Naive thymus-derived CD4-positive, alpha-beta T cell (primary cell): ENCODE results near the gene PDPR. TPM values are rescaled to one million over a fixed set of nuclear protein-coding genes. Genes with fewer than 3 reads are reported as not detected.

ENCODE experiments used
- ATAC-seq: fragments of 150-1000 bp; cut with Tn5 transposase; 2 replicates; pipeline ENCODE4 v1.10.0; 2021; ENCODE audit warnings: mild to moderate bottlenecking, moderate library complexity
- CTCF ChIA-PET: fragments of 350-600 bp; sonication (Branson Sonifier 250); formaldehyde crosslinking; loops from one replicate; lab custom pipeline; 2021; ENCODE audit warnings: antibody characterized with exemption; lab: Charles Lee
- POLR2A ChIA-PET: fragments of 350-600 bp; sonication (Branson Sonifier 250); formaldehyde crosslinking; loops from one replicate; lab custom pipeline; 2021; ENCODE audit warnings: antibody characterized with exemption, inconsistent platforms; lab: Charles Lee
- DNase-seq, 9 donors: peaks; one replicate each; pipeline versions ENCODE4 v3.0.0 to v3.0.0-alpha.2; 2020 to 2022; ENCODE audit warnings: mixed read lengths in 1 of 9
- H3K27ac ChIP-seq: one replicate; pipeline ENCODE4 v1.7.0; 2013; ENCODE audit warnings: mild to moderate bottlenecking, low read depth, low read length, moderate library complexity
- H3K27me3 ChIP-seq, 2 donors: one replicate each; pipeline ENCODE4 v1.7.0; 2013; ENCODE audit warnings: low read length in 2 of 2, mild to moderate bottlenecking in 2 of 2, moderate library complexity in 2 of 2; ENCODE audit not compliant: control insufficient read depth in 2 of 2, insufficient read depth in 2 of 2
- H3K36me3 ChIP-seq, 3 experiments: 1 replicate in 2 of 3; 2 replicates in 1 of 3; pipeline ENCODE4 v1.7.0; 2013; ENCODE audit warnings: low read length in 3 of 3, mild to moderate bottlenecking in 3 of 3, moderate library complexity in 1 of 3; ENCODE audit not compliant: insufficient read depth in 3 of 3, control insufficient read depth in 2 of 3
- H3K4me1 ChIP-seq, 2 donors: one replicate each; pipeline ENCODE4 v1.7.0; 2013; ENCODE audit warnings: low read length in 2 of 2, mild to moderate bottlenecking in 2 of 2, moderate library complexity in 1 of 2; ENCODE audit not compliant: control insufficient read depth in 2 of 2, insufficient read depth in 2 of 2
- H3K4me3 ChIP-seq: 2 replicates; pipeline ENCODE4 v1.7.0; 2013; ENCODE audit warnings: mild to moderate bottlenecking, low read length
- H3K9me3 ChIP-seq, 3 experiments: 1 replicate in 2 of 3; 2 replicates in 1 of 3; pipeline ENCODE4 v1.7.0; 2013; ENCODE audit warnings: low read length in 3 of 3; ENCODE audit not compliant: control insufficient read depth in 2 of 3
- H3K27ac Mint-ChIP-seq, 9 donors: one replicate each; pipeline ENCODE4 v1.8.0; 2020 to 2022; ENCODE audit warnings: mixed read lengths in 9 of 9, mild to moderate bottlenecking in 8 of 9, moderate library complexity in 5 of 9, inconsistent platforms in 2 of 9
- H3K27me3 Mint-ChIP-seq, 5 donors: one replicate each; pipeline ENCODE4 v1.8.0; 2021 to 2022; ENCODE audit warnings: mixed read lengths in 5 of 5, mild to moderate bottlenecking in 1 of 5
- H3K36me3 Mint-ChIP-seq, 5 donors: one replicate each; pipeline ENCODE4 v1.8.0; 2020 to 2022; ENCODE audit warnings: mixed read lengths in 5 of 5, mild to moderate bottlenecking in 3 of 5, inconsistent platforms in 1 of 5
- H3K4me1 Mint-ChIP-seq, 7 donors: one replicate each; pipeline ENCODE4 v1.8.0; 2020 to 2022; ENCODE audit warnings: mixed read lengths in 7 of 7, mild to moderate bottlenecking in 3 of 7, inconsistent platforms in 1 of 7
- H3K4me3 Mint-ChIP-seq, 10 donors: one replicate each; pipeline ENCODE4 v1.8.0; 2020 to 2022; ENCODE audit warnings: mild to moderate bottlenecking in 10 of 10, mixed read lengths in 10 of 10, moderate library complexity in 6 of 10, inconsistent platforms in 2 of 10
- H3K9me3 Mint-ChIP-seq, 11 donors: one replicate each; pipeline ENCODE4 v1.8.0; 2020 to 2022; ENCODE audit warnings: mixed read lengths in 11 of 11, mild to moderate bottlenecking in 4 of 11, inconsistent platforms in 1 of 11, moderate library complexity in 1 of 11
- intact Hi-C, 2 donors: fragments of 100-400 bp; cut with micrococcal nuclease; formaldehyde crosslinking; loops; one replicate each; pipeline ENCODE4 v1.15.1; 2023
- polyA plus RNA-seq, 2 donors: library from polyadenylated mRNA; unstranded; fragments of 300-500 nt; fragmentation: Illumina TruSeq; gene quantifications; one replicate each; pipeline ENCODE4 v1.2.3, GENCODE V29; 2021
- total RNA-seq, 6 experiments: library from RNA in 5 of 6; stranded (reverse) in 5 of 6; gene quantifications; 1 replicate in 5 of 6; 2 replicates in 1 of 6; pipeline ENCODE4 v1.2.3 and lab custom pipeline; 2021 to 2026

The PDPR gene
- total and polyA plus RNA-seq, 7 experiments from 2014 or later: 6.0 to 42.8 (median 37.5) TPM

GRCh38 chr16:70159355-70160348 is 45.5 kb downstream of the PDPR start:
- Mint-ChIP-seq H3K36me3 (peaks cover 9 to 23% (median 13%) of the 10 kb centered on the region in 5 donors), H3K9me3 (no peaks in the 10 kb centered on the region), H3K27me3 (no peaks in the 10 kb centered on the region), H3K4me1 (peaks cover 0 to 7% (median 0%) of the 10 kb centered on the region in 7 donors), H3K27ac (no peak overlapping the region), H3K4me3 (no peak overlapping the region)
- Histone ChIP-seq H3K9me3 (no peaks in the 10 kb centered on the region), H3K36me3 (peaks cover 12 to 82% (median 28%) of the 10 kb centered on the region in 3 experiments), H3K27me3 (no peaks in the 10 kb centered on the region), H3K4me3 (no peak overlapping the region), H3K27ac (no peak overlapping the region), H3K4me1 (no peaks in the 10 kb centered on the region)
- ChIA-PET CTCF (no interaction called here), POLR2A (no interaction called here)
- ATAC-seq (no peak), DNase-seq (no peak)
- intact Hi-C loops: no loop called here

DNA sequence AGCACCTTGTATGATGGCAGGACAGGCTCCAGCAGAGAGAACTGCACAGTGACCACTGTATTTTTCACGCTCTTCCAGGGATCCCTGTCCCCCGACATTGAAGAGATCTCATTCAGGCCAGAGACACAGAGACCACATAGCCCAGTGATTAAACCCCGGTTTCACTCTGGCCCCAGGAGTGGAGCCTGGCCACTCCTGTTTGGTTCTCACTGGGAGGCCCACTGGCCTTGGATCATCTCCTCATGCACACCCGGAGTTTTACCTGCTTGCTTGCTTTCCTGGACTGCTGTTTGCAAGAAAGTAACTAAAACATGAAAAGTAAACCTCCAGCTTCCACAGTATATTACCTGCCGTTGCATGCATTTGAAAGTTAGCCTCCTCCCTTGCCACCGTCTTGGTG is 46.3 kb downstream of the PDPR start:
- Mint-ChIP-seq H3K27ac (no peak overlapping the region), H3K27me3 (no peaks in the 10 kb centered on the region), H3K4me3 (no peak overlapping the region), H3K4me1 (peaks cover 4 to 8% (median 5%) of the 10 kb centered on the region in 7 donors), H3K36me3 (peaks cover 9 to 23% (median 13%) of the 10 kb centered on the region in 5 donors), H3K9me3 (no peaks in the 10 kb centered on the region)
- no peak overlapping the region for H3K27ac ChIP-seq
- intact Hi-C loops: no loop called here
- peaks cover 12 to 74% (median 28%) of the 10 kb centered on the region in 3 experiments for H3K36me3 ChIP-seq
- ATAC-seq (no peak), DNase-seq (no peak)
- no peaks in the 10 kb centered on the region for H3K4me1 ChIP-seq
- CTCF ChIA-PET: no interaction called here
- POLR2A ChIA-PET: no interaction called here
- H3K4me3 ChIP-seq: no peak overlapping the region
- H3K9me3 ChIP-seq: no peaks in the 10 kb centered on the region
- no peaks in the 10 kb centered on the region for H3K27me3 ChIP-seq

DNA sequence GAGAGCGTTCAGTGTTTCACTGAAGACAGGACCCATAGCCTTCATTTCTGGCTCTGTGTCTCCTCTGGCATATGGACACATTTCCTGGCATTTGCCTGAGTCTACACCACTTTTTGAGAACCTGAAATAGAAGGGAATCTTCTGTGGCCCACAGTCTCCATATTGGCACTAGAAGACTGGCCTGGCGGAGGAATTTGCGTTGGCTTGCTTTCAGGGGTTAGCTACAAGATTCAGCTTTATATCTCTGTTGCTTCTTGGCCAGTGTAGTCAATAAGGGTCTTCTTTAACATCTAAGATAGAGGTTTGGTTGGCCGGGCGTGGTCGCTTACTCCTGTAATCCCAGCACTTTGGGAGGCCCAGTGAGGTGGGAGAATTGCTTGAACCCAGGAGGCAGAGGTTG is 46.7 kb downstream of the PDPR start:
- Histone ChIP-seq H3K27me3 (no peaks in the 10 kb centered on the region), H3K27ac (no peak overlapping the region), H3K9me3 (no peaks in the 10 kb centered on the region), H3K4me3 (no peak overlapping the region), H3K4me1 (no peaks in the 10 kb centered on the region), H3K36me3 (peaks cover 12 to 70% (median 28%) of the 10 kb centered on the region in 3 experiments)
- DNase-seq (no peak), ATAC-seq (no peak)
- intact Hi-C loops: no loop called here
- Mint-ChIP-seq H3K9me3 (no peaks in the 10 kb centered on the region), H3K36me3 (peaks cover 9 to 23% (median 12%) of the 10 kb centered on the region in 5 donors), H3K4me1 (peaks cover 4 to 8% (median 5%) of the 10 kb centered on the region in 7 donors), H3K27ac (peak overlapping the region in 1 of 9 donors; percentile 31), H3K27me3 (no peaks in the 10 kb centered on the region), H3K4me3 (no peak overlapping the region)
- CTCF ChIA-PET: no interaction called here
- POLR2A ChIA-PET: no interaction called here

DNA sequence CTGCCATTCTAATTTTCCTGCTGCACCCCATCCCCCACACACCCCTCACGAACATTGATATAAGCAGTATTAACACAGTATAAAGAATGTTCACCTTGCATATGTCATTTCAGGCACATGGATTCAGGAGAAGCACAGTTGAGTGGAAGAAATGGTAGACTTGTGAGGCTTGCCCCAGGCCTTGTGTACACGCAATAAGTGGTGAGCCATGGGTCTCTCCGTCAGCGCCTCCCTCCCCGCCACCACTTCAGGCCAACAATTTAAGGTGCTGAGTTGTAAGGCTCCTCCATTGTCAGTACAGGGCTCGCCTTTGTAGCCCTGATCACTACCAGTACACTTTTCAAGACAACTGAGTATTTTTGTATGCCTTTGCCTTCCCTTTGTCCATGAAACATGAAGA is 47.2 kb downstream of the PDPR start:
- H3K27ac ChIP-seq: peak overlapping the region; percentile 32
- DNase-seq (no peak), ATAC-seq (no peak)
- no peaks in the 10 kb centered on the region for H3K9me3 ChIP-seq
- H3K36me3 ChIP-seq: peaks cover 9 to 65% (median 24%) of the 10 kb centered on the region in 3 experiments
- H3K36me3 Mint-ChIP-seq: peaks cover 9 to 18% (median 10%) of the 10 kb centered on the region in 5 donors
- CTCF ChIA-PET: no interaction called here
- peak overlapping the region in 4 of 9 donors; percentile 9 to 63 (median 32) for H3K27ac Mint-ChIP-seq
- H3K4me3 ChIP-seq: no peak overlapping the region
- no peaks in the 10 kb centered on the region for H3K27me3 Mint-ChIP-seq
- H3K4me1 ChIP-seq: no peaks in the 10 kb centered on the region
- intact Hi-C loops: no loop called here
- H3K27me3 ChIP-seq: no peaks in the 10 kb centered on the region
- no peak overlapping the region for H3K4me3 Mint-ChIP-seq
- no peaks in the 10 kb centered on the region for H3K9me3 Mint-ChIP-seq
- H3K4me1 Mint-ChIP-seq: peaks cover 4 to 8% (median 5%) of the 10 kb centered on the region in 7 donors
- POLR2A ChIA-PET: no interaction called here

- intact Hi-C loops: no loop called here
- Histone ChIP-seq H3K36me3 (peaks cover 5 to 58% (median 18%) of the 10 kb centered on the region in 3 experiments), H3K27me3 (no peaks in the 10 kb centered on the region), H3K9me3 (no peaks in the 10 kb centered on the region), H3K4me3 (no peak overlapping the region), H3K4me1 (no peaks in the 10 kb centered on the region), H3K27ac (peak overlapping the region; percentile 32)
- ChIA-PET CTCF (interaction anchor here (0.6 to 0.7 kb wide), 2 partner anchors 126 to 167 kb away, joined by 7 read pairs; no protein-coding TSS in a partner anchor), POLR2A (no interaction called here)
- Mint-ChIP-seq H3K36me3 (peaks cover 5 to 12% (median 7%) of the 10 kb centered on the region in 5 donors), H3K4me1 (peaks cover 4 to 6% (median 5%) of the 10 kb centered on the region in 7 donors), H3K27ac (peak overlapping the region in 5 of 9 donors; percentile 9 to 41 (median 22)), H3K9me3 (no peaks in the 10 kb centered on the region), H3K4me3 (no peak overlapping the region), H3K27me3 (no peaks in the 10 kb centered on the region)
- DNase-seq: no peak
- no peak for ATAC-seq
Observed at GRCh38 chr16:70162041-70162451, 47.9 kb downstream of the PDPR start.

DNA sequence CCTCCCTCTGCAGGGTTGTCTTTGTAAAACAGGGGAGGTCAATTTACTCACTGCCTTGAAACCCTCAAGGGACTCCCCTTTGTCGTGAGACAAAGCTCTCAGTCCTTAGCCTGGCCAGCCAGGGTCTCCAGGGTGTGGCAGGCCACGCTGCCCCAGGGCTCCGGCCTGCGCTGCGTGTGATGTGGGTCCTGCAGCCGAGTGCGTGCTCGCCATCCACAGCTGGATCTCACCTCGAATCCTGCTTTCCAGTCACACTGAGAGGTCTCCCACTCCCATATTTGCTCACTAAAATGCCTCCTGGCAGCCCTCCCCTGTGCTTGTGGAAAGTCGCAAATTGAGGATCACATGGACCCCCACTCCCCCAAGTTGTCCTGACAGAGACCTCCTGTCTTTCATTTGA is 49.5 kb downstream of the PDPR start:
- intact Hi-C loops: no loop called here
- ATAC-seq (no peak), DNase-seq (no peak)

More for the DNA sequence above, 49.5 kb downstream of the PDPR start:
- no peak overlapping the region for H3K4me3 ChIP-seq
- no peaks in the 10 kb centered on the region for H3K4me1 ChIP-seq
- peaks cover 5 to 42% (median 5%) of the 10 kb centered on the region in 3 experiments for H3K36me3 ChIP-seq
- ChIA-PET CTCF (no interaction called here), POLR2A (no interaction called here)
- Mint-ChIP-seq H3K27ac (no peak overlapping the region), H3K36me3 (peaks cover 0 to 9% (median 4%) of the 10 kb centered on the region in 5 donors), H3K4me3 (no peak overlapping the region), H3K4me1 (peaks cover 0 to 6% (median 5%) of the 10 kb centered on the region in 7 donors), H3K9me3 (no peaks in the 10 kb centered on the region), H3K27me3 (no peaks in the 10 kb centered on the region)
- no peaks in the 10 kb centered on the region for H3K9me3 ChIP-seq
- no peak overlapping the region for H3K27ac ChIP-seq
- no peaks in the 10 kb centered on the region for H3K27me3 ChIP-seq
